Keratinocyte (primary cell): Measurements from ENCODE around the gene BNC2. TPM values are rescaled to one million over a fixed set of nuclear protein-coding genes. Genes with fewer than 3 reads are reported as not detected.
A peak's percentile ranks its signal among the peaks of the same experiment; 100 is the strongest.

Experiments used
- DNase-seq: peaks from one replicate; pipeline ENCODE4 v3.0.0-alpha.2; 2011; ENCODE audit warnings: low read depth, missing footprints, low spot score
- FAIRE-seq: peaks from 2 replicates; lab custom pipeline; 2011; peaks lifted over from hg19 to GRCh38; lab: Jason Lieb, UNC
- H2AFZ ChIP-seq: 2 replicates; pipeline ENCODE4 v1.6.0; 2012; ENCODE audit warnings: low read length, control low read depth, inconsistent platforms; ENCODE audit not compliant: control insufficient read depth
- H3K27ac ChIP-seq: 2 replicates; pipeline ENCODE4 v1.5.1; 2011; ENCODE audit warnings: low read length; ENCODE audit not compliant: control insufficient read depth, insufficient read depth
- H3K27me3 ChIP-seq: 3 replicates; pipeline ENCODE4 v1.6.0; 2011; ENCODE audit warnings: low read length; ENCODE audit not compliant: control insufficient read depth, insufficient read depth; ENCODE audit errors: extremely low read depth
- H3K36me3 ChIP-seq, 2 experiments: 2 replicates in 1 of 2; 3 replicates in 1 of 2; pipeline ENCODE4 v1.5.1; 2011; ENCODE audit warnings: low read length in 2 of 2, mild to moderate bottlenecking in 1 of 2; ENCODE audit not compliant: control insufficient read depth in 2 of 2, insufficient read depth in 2 of 2; ENCODE audit errors: extremely low read depth in 1 of 2
- H3K4me1 ChIP-seq: 3 replicates; pipeline ENCODE4 v1.5.1; 2011; ENCODE audit warnings: low read length; ENCODE audit not compliant: control insufficient read depth, insufficient read depth; ENCODE audit errors: extremely low read depth
- H3K4me2 ChIP-seq: 3 replicates; pipeline ENCODE4 v1.6.0; 2011; ENCODE audit warnings: low read depth, low read length; ENCODE audit not compliant: control insufficient read depth, insufficient read depth; ENCODE audit errors: extremely low read depth
- H3K4me3 ChIP-seq, 3 experiments: fragments of 200-600 bp in 1 of 3; sonication (generic) in 1 of 3; 2 replicates in 2 of 3; 3 replicates in 1 of 3; pipeline ENCODE4 v1.5.1; 2011 to 2016; ENCODE audit warnings: low read length in 3 of 3, mild to moderate bottlenecking in 3 of 3, control low read depth in 2 of 3, inconsistent platforms in 1 of 3, low read depth in 1 of 3, mixed read lengths in 1 of 3, mixed run types in 1 of 3, moderate library complexity in 1 of 3; ENCODE audit not compliant: control insufficient read depth in 2 of 3, insufficient read depth in 2 of 3; ENCODE audit errors: extremely low read depth in 1 of 3
- H3K79me2 ChIP-seq: 2 replicates; pipeline ENCODE4 v1.6.0; 2012; ENCODE audit warnings: low read length; ENCODE audit not compliant: control insufficient read depth, insufficient read depth
- H3K9ac ChIP-seq: 3 replicates; pipeline ENCODE4 v1.6.0; 2011; ENCODE audit warnings: low read length; ENCODE audit not compliant: control insufficient read depth, insufficient read depth; ENCODE audit errors: extremely low read depth
- H3K9me1 ChIP-seq: 3 replicates; pipeline ENCODE4 v1.6.0; 2011; ENCODE audit warnings: low read length; ENCODE audit not compliant: control insufficient read depth, insufficient read depth; ENCODE audit errors: extremely low read depth
- H3K9me3 ChIP-seq: 2 replicates; pipeline ENCODE4 v1.5.1; 2012; ENCODE audit warnings: low read depth, low read length; ENCODE audit not compliant: control insufficient read depth
- H4K20me1 ChIP-seq: 3 replicates; pipeline ENCODE4 v1.6.0; 2011; ENCODE audit warnings: low read length; ENCODE audit not compliant: control insufficient read depth, insufficient read depth; ENCODE audit errors: extremely low read depth
- CTCF ChIP-seq, 3 experiments: IDR thresholded peaks in 1 of 3; conservative IDR thresholded peaks in 1 of 3; optimal IDR thresholded peaks in 1 of 3; 2 replicates in 2 of 3; 3 replicates in 1 of 3; pipeline versions ENCODE3 to v1.5.1; 2011; ENCODE audit warnings: low read length in 3 of 3, mild to moderate bottlenecking in 3 of 3, moderate library complexity in 2 of 3, control low read depth in 1 of 3, inconsistent platforms in 1 of 3; ENCODE audit not compliant: insufficient read depth in 2 of 3; ENCODE audit errors: extremely low read depth in 1 of 3
- EZH2 ChIP-seq: IDR thresholded peaks from one replicate; pipeline ENCODE4 v1.6.1; 2012; ENCODE audit warnings: inconsistent platforms, mild to moderate bottlenecking, low read length, moderate library complexity
- dilution Hi-C: fragments of 300-500 bp; cut with MboI; formaldehyde crosslinking; loops from one replicate; pipeline ENCODE4 v1.7.0; 2020; ENCODE audit warnings: low sequenced_read_pairs; ENCODE audit not compliant: extremely low pct_ligation_motif_present
- polyA plus RNA-seq, 5 experiments: library from polyadenylated mRNA; depleted of rRNA in 3 of 5; stranded (reverse) in 3 of 5; stranded (forward) in 1 of 5; unstranded in 1 of 5; fragments of >200 nt; gene quantifications; 1 replicate in 1 of 5; 2 replicates in 3 of 5; 3 replicates in 1 of 5; pipeline versions ENCODE4 v1.2.1 to v1.2.3, GENCODE V29; 2011 to 2012; ENCODE audit warnings: missing spikeins in 2 of 5, low read depth in 1 of 5, low replicate concordance in 1 of 5

The BNC2 gene
- polyA plus RNA-seq, 1 donor (not counting 4 experiments of a cell fraction or from before 2014, with no cell fraction given), result 1.1 TPM

- Histone ChIP-seq H2AFZ (no peak overlapping the region), H3K9me1 (no peaks in the 10 kb centered on the region), H3K79me2 (no peaks in the 10 kb centered on the region), H3K36me3 (no peaks in the 10 kb centered on the region), H3K27ac (no peak overlapping the region), H3K9me3 (no peaks in the 10 kb centered on the region), H3K4me3 (no peak overlapping the region), H3K27me3 (no peaks in the 10 kb centered on the region), H4K20me1 (no peaks in the 10 kb centered on the region), H3K9ac (no peak overlapping the region), H3K4me1 (peaks cover 13% of the 10 kb centered on the region), H3K4me2 (no peak overlapping the region)
- dilution Hi-C loops, result no loop called here
- no peak for DNase-seq
- no peak for FAIRE-seq
- TF ChIP-seq EZH2 (no peak), CTCF (optimal IDR thresholded peaks at IDR 0.05 in 1 of 3, IDR thresholded peaks at IDR 0.05 in 1 of 3, conservative IDR thresholded peaks at IDR 0.05 in 1 of 3; ENCODE audit: extremely low read depth in 1 of 3, insufficient read depth in 2 of 3, low read length in 3 of 3) (no peak)
Observed at GRCh38 chr9:16651446-16651964, 219.0 kb downstream of the BNC2 start.

GRCh38 chr9:16645970-16646369, 224.5 kb downstream of the BNC2 start:
- no peaks in the 10 kb centered on the region for H3K79me2 ChIP-seq
- no peaks in the 10 kb centered on the region for H3K36me3 ChIP-seq
- no peaks in the 10 kb centered on the region for H4K20me1 ChIP-seq
- H3K9me1 ChIP-seq, result no peaks in the 10 kb centered on the region
- peak; percentile 41 for FAIRE-seq
- H3K4me1 ChIP-seq, result no peaks in the 10 kb centered on the region
- H3K9ac ChIP-seq, result no peak overlapping the region
- H3K9me3 ChIP-seq, result no peaks in the 10 kb centered on the region
- H3K4me2 ChIP-seq, result no peak overlapping the region
- no peaks in the 10 kb centered on the region for H3K27me3 ChIP-seq
- H2AFZ ChIP-seq, result no peak overlapping the region
- dilution Hi-C loops, result loop anchor here (25.0 kb wide), 1 partner anchor 409 kb away; no protein-coding TSS in a partner anchor
- DNase-seq, result no peak
- H3K27ac ChIP-seq, result no peak overlapping the region
- H3K4me3 ChIP-seq, result no peak overlapping the region
- TF ChIP-seq CTCF (optimal IDR thresholded peaks at IDR 0.05 in 1 of 3, IDR thresholded peaks at IDR 0.05 in 1 of 3, conservative IDR thresholded peaks at IDR 0.05 in 1 of 3; ENCODE audit: extremely low read depth in 1 of 3, insufficient read depth in 2 of 3, low read length in 3 of 3), result no peak
- TF ChIP-seq EZH2, result no peak
